Fibroblast of lung (primary cell): ENCODE measurements around the gene HOXC11. TPM values are rescaled to one million over a fixed set of nuclear protein-coding genes. Genes with fewer than 3 reads are reported as not detected.

ENCODE experiments used
- DNase-seq, 2 donors: peaks; one replicate each; pipeline versions ENCODE4 v3.0.0 to v3.0.0-alpha.2; 2010; ENCODE audit warnings: low read depth in 2 of 2
- H2AFZ ChIP-seq: 2 replicates; pipeline ENCODE4 v1.5.1; 2012; ENCODE audit warnings: low read length, control low read depth, inconsistent platforms
- H3K27ac ChIP-seq: 2 replicates; pipeline ENCODE4 v1.5.1; 2011; ENCODE audit warnings: low read length, control low read depth; ENCODE audit not compliant: insufficient read depth
- H3K27me3 ChIP-seq: 2 replicates; pipeline ENCODE4 v1.5.1; 2011; ENCODE audit warnings: mild to moderate bottlenecking, low read length; ENCODE audit not compliant: control insufficient read depth, insufficient read depth
- H3K36me3 ChIP-seq: 2 replicates; pipeline ENCODE4 v1.5.1; 2011; ENCODE audit warnings: low read length; ENCODE audit not compliant: control insufficient read depth, insufficient read depth
- H3K4me1 ChIP-seq: 2 replicates; pipeline ENCODE4 v1.5.1; 2011; ENCODE audit warnings: low read length; ENCODE audit not compliant: control insufficient read depth, insufficient read depth; ENCODE audit errors: extremely low read depth
- H3K4me2 ChIP-seq: 2 replicates; pipeline ENCODE4 v1.5.1; 2011; ENCODE audit warnings: low read length, control low read depth; ENCODE audit not compliant: insufficient read depth; ENCODE audit errors: extremely low read depth
- H3K4me3 ChIP-seq, 4 experiments: fragments of 200-600 bp in 1 of 4; sonication (generic) in 1 of 4; replicated peaks in 1 of 4; 2 replicates each; pipeline ENCODE4 v1.5.1; 2011 to 2016; ENCODE audit warnings: low read length in 4 of 4, low read depth in 3 of 4, mild to moderate bottlenecking in 3 of 4, control low read depth in 2 of 4, inconsistent platforms in 1 of 4, mixed read lengths in 1 of 4; ENCODE audit not compliant: insufficient read depth in 1 of 4; ENCODE audit errors: control extremely low read depth in 1 of 4
- H3K79me2 ChIP-seq: 2 replicates; pipeline ENCODE4 v1.5.1; 2012; ENCODE audit warnings: mild to moderate bottlenecking, low read length, inconsistent platforms; ENCODE audit not compliant: control insufficient read depth, insufficient read depth
- H3K9ac ChIP-seq: 2 replicates; pipeline ENCODE4 v1.5.1; 2011; ENCODE audit warnings: mild to moderate bottlenecking, low read length, control low read depth; ENCODE audit not compliant: insufficient read depth
- H3K9me3 ChIP-seq: 2 replicates; pipeline ENCODE4 v1.5.1; 2012; ENCODE audit warnings: low read depth, low read length; ENCODE audit not compliant: control insufficient read depth, insufficient read depth
- H4K20me1 ChIP-seq: 2 replicates; pipeline ENCODE4 v1.5.1; 2011; ENCODE audit warnings: low read length; ENCODE audit not compliant: control insufficient read depth, insufficient read depth; ENCODE audit errors: extremely low read depth
- CTCF ChIP-seq, 2 donors: IDR thresholded peaks in 1 of 2; conservative IDR thresholded peaks in 1 of 2; 1 replicate in 1 of 2; 2 replicates in 1 of 2; pipeline ENCODE4 v1.5.1; 2011 to 2012; ENCODE audit warnings: low read length in 2 of 2, control low read depth in 1 of 2, inconsistent platforms in 1 of 2, low read depth in 1 of 2, mild to moderate bottlenecking in 1 of 2
- EZH2 ChIP-seq: IDR thresholded peaks from 2 replicates; pipeline ENCODE4 v1.5.1; 2012; ENCODE audit warnings: low read length, control low read depth, mild to moderate bottlenecking; ENCODE audit errors: missing control alignments
- polyA plus RNA-seq, 2 donors: library from polyadenylated mRNA; depleted of rRNA in 1 of 2; stranded (reverse) in 1 of 2; unstranded in 1 of 2; fragments of >200 nt; gene quantifications; 2 replicates each; pipeline ENCODE4 v1.2.1, GENCODE V29; 2011 to 2012; ENCODE audit warnings: missing spikeins in 1 of 2
- total RNA-seq: library from RNA; depleted of rRNA; stranded (reverse); fragments of >200 nt; gene quantifications from 2 replicates; pipeline ENCODE4 v1.2.1, GENCODE V29; 2014

HOXC11 gene
- total and polyA plus RNA-seq, 2 donors (not counting 1 experiment from before 2014, with no cell fraction given) = not detected

GRCh38 chr12:53941750-53942149 lies 31.2 kb upstream of the HOXC11 start:
- no peaks in the 10 kb centered on the region for H3K36me3 ChIP-seq
- H3K4me1 ChIP-seq = no peaks in the 10 kb centered on the region
- no peak overlapping the region for H2AFZ ChIP-seq
- TF ChIP-seq CTCF (conservative IDR thresholded peaks at IDR 0.05 in 1 of 2, IDR thresholded peaks at IDR 0.05 in 1 of 2; ENCODE audit: low read depth in 1 of 2, low read length in 2 of 2) (no peak), EZH2 (no peak)
- peaks cover 85% of the 10 kb centered on the region for H3K27me3 ChIP-seq
- no peaks in the 10 kb centered on the region for H3K9me3 ChIP-seq
- no peak for DNase-seq
- H3K4me2 ChIP-seq = no peak overlapping the region
- no peaks in the 10 kb centered on the region for H3K79me2 ChIP-seq
- H3K27ac ChIP-seq = no peak overlapping the region
- H4K20me1 ChIP-seq = no peaks in the 10 kb centered on the region
- no peak overlapping the region for H3K9ac ChIP-seq
- no peak overlapping the region for H3K4me3 ChIP-seq

GRCh38 chr12:53942467-53942997 lies 30.4 kb upstream of the HOXC11 start:
- H3K4me2 ChIP-seq = no peak overlapping the region

GRCh38 chr12:53944209-53944608 lies 28.7 kb upstream of the HOXC11 start:
- no peaks in the 10 kb centered on the region for H3K36me3 ChIP-seq
- H3K4me1 ChIP-seq = no peaks in the 10 kb centered on the region
- H3K79me2 ChIP-seq = no peaks in the 10 kb centered on the region
- peaks cover 78% of the 10 kb centered on the region for H3K27me3 ChIP-seq
- no peak overlapping the region for H3K4me3 ChIP-seq
- DNase-seq = no peak
- no peak overlapping the region for H2AFZ ChIP-seq
- H3K9ac ChIP-seq = no peak overlapping the region
- peaks cover 2% of the 10 kb centered on the region for H4K20me1 ChIP-seq
- H3K4me2 ChIP-seq = no peak overlapping the region
- no peak for TF ChIP-seq EZH2
- TF ChIP-seq CTCF (conservative IDR thresholded peaks at IDR 0.05 in 1 of 2, IDR thresholded peaks at IDR 0.05 in 1 of 2; ENCODE audit: low read depth in 1 of 2, low read length in 2 of 2) = no peak
- H3K27ac ChIP-seq = no peak overlapping the region
- no peaks in the 10 kb centered on the region for H3K9me3 ChIP-seq

More at GRCh38 chr12:53942467-53942997, 30.4 kb upstream of the HOXC11 start:
- H3K9ac ChIP-seq = no peak overlapping the region
- no peaks in the 10 kb centered on the region for H3K9me3 ChIP-seq
- TF ChIP-seq EZH2 (no peak), CTCF (conservative IDR thresholded peaks at IDR 0.05 in 1 of 2, IDR thresholded peaks at IDR 0.05 in 1 of 2; ENCODE audit: low read depth in 1 of 2, low read length in 2 of 2) (no peak)
- H3K36me3 ChIP-seq = no peaks in the 10 kb centered on the region
- H2AFZ ChIP-seq = no peak overlapping the region
- no peaks in the 10 kb centered on the region for H3K79me2 ChIP-seq
- DNase-seq = no peak
- H3K4me1 ChIP-seq = no peaks in the 10 kb centered on the region
- no peak overlapping the region for H3K4me3 ChIP-seq
- H3K27ac ChIP-seq = no peak overlapping the region
- H3K27me3 ChIP-seq = peaks cover 85% of the 10 kb centered on the region
- no peaks in the 10 kb centered on the region for H4K20me1 ChIP-seq
